Endothelial cell of umbilical vein (primary cell): ENCODE measurements around the gene SH3GL3. TPM values are rescaled to one million over a fixed set of nuclear protein-coding genes. Genes with fewer than 3 reads are reported as not detected.

ENCODE experiments used
- BruUV-seq: library from RNA; stranded (reverse); fragments of 400-500 nt; replicated peaks from 2 replicates; lab custom pipeline; 2021; lab: Mats Ljungman, UMichigan
- CTCF ChIA-PET: fragments of 300-600, 350-600 bp; sonication (Branson Sonifier 250); formaldehyde crosslinking; loops from one replicate; lab custom pipeline; 2021; ENCODE audit warnings: antibody characterized with exemption, inconsistent platforms; lab: Charles Lee
- POLR2A ChIA-PET: fragments of 300-600, 350-600 bp; sonication (Branson Sonifier 250); formaldehyde crosslinking; loops from one replicate; lab custom pipeline; 2021; ENCODE audit warnings: antibody characterized with exemption, inconsistent platforms; lab: Charles Lee
- DNase-seq: peaks from one replicate; pipeline ENCODE4 v3.0.0-alpha.2; 2011; ENCODE audit warnings: low read depth, low spot score
- FAIRE-seq: peaks from 2 replicates; lab custom pipeline; 2011; peaks lifted over from hg19 to GRCh38; lab: Jason Lieb, UNC
- H2AFZ ChIP-seq: 2 replicates; pipeline ENCODE4 v1.6.0; 2012; ENCODE audit warnings: low read depth, low read length, control low read depth, inconsistent platforms
- H3K27ac ChIP-seq: 2 replicates; pipeline ENCODE4 v1.5.1; 2011; ENCODE audit warnings: low read depth, mild to moderate bottlenecking, control low read depth, low read length, moderate library complexity; ENCODE audit not compliant: insufficient read depth
- H3K27me3 ChIP-seq, 2 experiments: 2 replicates each; pipeline versions ENCODE4 v1.6.0 to v1.6.1; 2011; ENCODE audit warnings: low read length in 2 of 2, mixed read lengths in 1 of 2; ENCODE audit not compliant: control insufficient read depth in 2 of 2, insufficient read depth in 2 of 2
- H3K36me3 ChIP-seq, 2 experiments: 2 replicates in 1 of 2; 3 replicates in 1 of 2; pipeline ENCODE4 v1.5.1; 2011; ENCODE audit warnings: low read length in 2 of 2, mild to moderate bottlenecking in 1 of 2, moderate library complexity in 1 of 2; ENCODE audit not compliant: control insufficient read depth in 2 of 2, insufficient read depth in 2 of 2; ENCODE audit errors: extremely low read depth in 1 of 2
- H3K4me1 ChIP-seq: 3 replicates; pipeline ENCODE4 v1.5.1; 2011; ENCODE audit warnings: mild to moderate bottlenecking, low read length; ENCODE audit not compliant: control insufficient read depth, insufficient read depth; ENCODE audit errors: extremely low read depth
- H3K4me2 ChIP-seq: 2 replicates; pipeline ENCODE4 v1.6.1; 2011; ENCODE audit warnings: low read length, control low read depth, mixed read lengths; ENCODE audit not compliant: insufficient read depth
- H3K4me3 ChIP-seq, 3 experiments: fragments of 200-600 bp in 1 of 3; sonication (generic), shearing (Covaris generic) in 1 of 3; replicated peaks in 1 of 3; 2 replicates each; pipeline ENCODE4 v1.5.1; 2011 to 2016; ENCODE audit warnings: control low read depth in 3 of 3, low read length in 3 of 3, mild to moderate bottlenecking in 2 of 3, inconsistent platforms in 1 of 3, low read depth in 1 of 3, moderate library complexity in 1 of 3; ENCODE audit not compliant: insufficient read depth in 1 of 3
- H3K79me2 ChIP-seq: 2 replicates; pipeline ENCODE4 v1.6.0; 2012; ENCODE audit warnings: low read length, inconsistent platforms; ENCODE audit not compliant: control insufficient read depth, insufficient read depth
- H3K9ac ChIP-seq: replicated peaks from 2 replicates; pipeline ENCODE3; 2011; ENCODE audit warnings: low read length, control low read depth; ENCODE audit not compliant: insufficient read depth; ENCODE audit errors: extremely low read depth
- H3K9me1 ChIP-seq: replicated peaks from 3 replicates; pipeline ENCODE4 v1.6.0; 2011; ENCODE audit warnings: mild to moderate bottlenecking, low read length; ENCODE audit not compliant: control insufficient read depth, insufficient read depth; ENCODE audit errors: extremely low read depth
- H3K9me3 ChIP-seq: replicated peaks from 2 replicates; pipeline ENCODE4 v1.5.1; 2012; ENCODE audit warnings: low read length, inconsistent platforms; ENCODE audit not compliant: control insufficient read depth, insufficient read depth
- H4K20me1 ChIP-seq: replicated peaks from 2 replicates; pipeline ENCODE3; 2011; ENCODE audit warnings: mild to moderate bottlenecking, low read length; ENCODE audit not compliant: control insufficient read depth, insufficient read depth; ENCODE audit errors: extremely low read depth
- EZH2 ChIP-seq: IDR thresholded peaks from 2 replicates; pipeline ENCODE4 v1.6.1; 2012; ENCODE audit warnings: borderline replicate concordance, low read depth, mild to moderate bottlenecking, moderate library complexity, low read length, inconsistent platforms; ENCODE audit not compliant: severe bottlenecking
- FOS ChIP-seq: IDR thresholded peaks from 2 replicates; pipeline ENCODE4 v1.6.1; 2011; ENCODE audit warnings: mild to moderate bottlenecking, low read length, moderate library complexity, borderline replicate concordance; ENCODE audit not compliant: insufficient read depth
- GATA2 ChIP-seq: IDR thresholded peaks from 2 replicates; pipeline ENCODE4 v1.7.0; 2011; ENCODE audit warnings: low read depth, mild to moderate bottlenecking, moderate library complexity, mixed read lengths, low read length; ENCODE audit not compliant: insufficient read length, insufficient read depth
- JUN ChIP-seq: IDR thresholded peaks from 2 replicates; pipeline ENCODE4 v1.6.1; 2011; ENCODE audit warnings: borderline replicate concordance, low read depth; ENCODE audit not compliant: insufficient read length, insufficient read depth
- MYC ChIP-seq: IDR thresholded peaks from one replicate; pipeline ENCODE4 v1.6.1; 2011; ENCODE audit warnings: mild to moderate bottlenecking, low read depth, low read length
- POLR2A ChIP-seq: IDR thresholded peaks from 2 replicates; pipeline ENCODE4 v1.6.1; 2012; ENCODE audit warnings: low read depth, mild to moderate bottlenecking, control low read depth, low read length
- POLR2AphosphoS5 ChIP-seq: IDR thresholded peaks from 2 replicates; pipeline ENCODE4 v1.6.1; 2012; ENCODE audit warnings: low read depth, mild to moderate bottlenecking, control low read depth, low read length, moderate library complexity; ENCODE audit not compliant: insufficient read depth
- dilution Hi-C: fragments of 300-500 bp; cut with MboI; formaldehyde crosslinking; loops from one replicate; pipeline ENCODE4 v1.15.0; 2019; ENCODE audit warnings: low sequenced_read_pairs; ENCODE audit not compliant: extremely low pct_ligation_motif_present
- intact Hi-C: fragments of 100-400 bp; cut with micrococcal nuclease; formaldehyde crosslinking; loops from one replicate; pipeline ENCODE4 v1.10.0; 2022
- polyA plus RNA-seq, 4 experiments: library from polyadenylated mRNA; depleted of rRNA in 3 of 4; stranded (reverse) in 3 of 4; unstranded in 1 of 4; fragments of >200 nt; gene quantifications; 2 replicates each; pipeline versions ENCODE4 v1.2.1 to v1.2.3, GENCODE V29; 2011 to 2012; ENCODE audit warnings: missing spikeins in 1 of 4
- total RNA-seq: library from RNA; stranded (reverse); gene quantifications from 2 replicates; pipeline ENCODE4 v1.2.3, GENCODE V29; 2021
- TF ChIP-seq, protein P1 (sequence below): IDR thresholded peaks from 2 replicates; pipeline ENCODE4 v1.6.1; 2011; ENCODE audit not compliant: insufficient read depth, insufficient read length
- TF ChIP-seq, protein P2 (sequence below), 2 donors: IDR thresholded peaks; 1 replicate in 1 of 2; 2 replicates in 1 of 2; pipeline ENCODE4 v1.5.1; 2011; ENCODE audit warnings: low read length in 2 of 2, mild to moderate bottlenecking in 2 of 2, moderate library complexity in 2 of 2, control low read depth in 1 of 2, inconsistent platforms in 1 of 2, low read depth in 1 of 2; ENCODE audit not compliant: insufficient read depth in 1 of 2; ENCODE audit errors: extremely low read depth in 1 of 2

The SH3GL3 gene
- total and polyA plus RNA-seq, 2 donors (not counting 3 experiments of a cell fraction or from before 2014, with no cell fraction given): not detected

DNA sequence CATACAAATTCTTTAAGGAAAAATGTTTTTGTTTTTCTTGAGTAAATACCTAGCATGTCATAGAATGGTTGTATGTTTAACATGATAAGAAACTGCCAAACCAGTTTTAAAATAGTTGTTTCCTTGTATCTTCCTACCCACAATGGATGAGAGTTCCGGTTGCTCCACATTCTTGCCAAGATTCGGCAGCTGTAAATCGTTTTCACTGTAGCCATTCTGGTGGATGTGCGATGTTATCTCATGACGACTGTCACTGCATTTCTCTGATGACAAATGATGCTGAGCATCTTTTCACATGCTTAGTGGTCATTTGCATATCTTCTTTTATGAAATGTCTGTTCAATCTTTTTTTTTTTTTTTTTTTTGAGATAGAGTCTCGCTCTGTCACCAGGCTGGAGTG, 36.6 kb upstream of the SH3GL3 start:
- POLR2A ChIA-PET: no interaction called here
- no peak for DNase-seq
- FAIRE-seq: no peak

More for the DNA sequence above, 36.6 kb upstream of the SH3GL3 start:
- H3K27me3 ChIP-seq: no peaks in the 10 kb centered on the region
- H3K4me1 ChIP-seq: no peaks in the 10 kb centered on the region
- no peaks in the 10 kb centered on the region for H3K36me3 ChIP-seq
- no peak overlapping the region for H3K4me2 ChIP-seq
- dilution Hi-C loops: no loop called here
- no peaks in the 10 kb centered on the region for H4K20me1 ChIP-seq
- H3K79me2 ChIP-seq: no peaks in the 10 kb centered on the region
- H3K9ac ChIP-seq: no peak overlapping the region
- H3K9me3 ChIP-seq: no peaks in the 10 kb centered on the region
- H3K9me1 ChIP-seq: no peaks in the 10 kb centered on the region
- H2AFZ ChIP-seq: no peak overlapping the region
- intact Hi-C loops: no loop called here
- H3K4me3 ChIP-seq: no peak overlapping the region
- no peak overlapping the region for H3K27ac ChIP-seq
- TF ChIP-seq EZH2 (no peak), FOS (no peak), POLR2A (no peak), JUN (no peak), MYC (no peak), GATA2 (no peak), POLR2AphosphoS5 (no peak)
- TF ChIP-seq, protein P1, sequence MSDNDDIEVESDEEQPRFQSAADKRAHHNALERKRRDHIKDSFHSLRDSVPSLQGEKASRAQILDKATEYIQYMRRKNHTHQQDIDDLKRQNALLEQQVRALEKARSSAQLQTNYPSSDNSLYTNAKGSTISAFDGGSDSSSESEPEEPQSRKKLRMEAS: no peak
- TF ChIP-seq, protein P2, sequence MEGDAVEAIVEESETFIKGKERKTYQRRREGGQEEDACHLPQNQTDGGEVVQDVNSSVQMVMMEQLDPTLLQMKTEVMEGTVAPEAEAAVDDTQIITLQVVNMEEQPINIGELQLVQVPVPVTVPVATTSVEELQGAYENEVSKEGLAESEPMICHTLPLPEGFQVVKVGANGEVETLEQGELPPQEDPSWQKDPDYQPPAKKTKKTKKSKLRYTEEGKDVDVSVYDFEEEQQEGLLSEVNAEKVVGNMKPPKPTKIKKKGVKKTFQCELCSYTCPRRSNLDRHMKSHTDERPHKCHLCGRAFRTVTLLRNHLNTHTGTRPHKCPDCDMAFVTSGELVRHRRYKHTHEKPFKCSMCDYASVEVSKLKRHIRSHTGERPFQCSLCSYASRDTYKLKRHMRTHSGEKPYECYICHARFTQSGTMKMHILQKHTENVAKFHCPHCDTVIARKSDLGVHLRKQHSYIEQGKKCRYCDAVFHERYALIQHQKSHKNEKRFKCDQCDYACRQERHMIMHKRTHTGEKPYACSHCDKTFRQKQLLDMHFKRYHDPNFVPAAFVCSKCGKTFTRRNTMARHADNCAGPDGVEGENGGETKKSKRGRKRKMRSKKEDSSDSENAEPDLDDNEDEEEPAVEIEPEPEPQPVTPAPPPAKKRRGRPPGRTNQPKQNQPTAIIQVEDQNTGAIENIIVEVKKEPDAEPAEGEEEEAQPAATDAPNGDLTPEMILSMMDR (IDR thresholded peaks at IDR 0.05; ENCODE audit: extremely low read depth in 1 of 2, insufficient read depth in 1 of 2, low read depth in 1 of 2, low read length in 2 of 2): no peak
- no TSS peak for BruUV-seq
- CTCF ChIA-PET: no interaction called here
